H1 (cell line): ENCODE results near the gene PLAU. TPM values are rescaled to one million over a fixed set of nuclear protein-coding genes. Genes with fewer than 3 reads are reported as not detected.
A peak's percentile ranks its signal among the peaks of the same experiment; 100 is the strongest.

Source experiments
- CBX8 ChIP-seq: fragments of 300-800, 300-1000 bp; sonication (generic); IDR thresholded peaks from 2 replicates; pipeline ENCODE4 v1.7.1; 2016; ENCODE audit warnings: low read depth, low read length, borderline replicate concordance
- CREB1 ChIP-seq: IDR thresholded peaks from 2 replicates; pipeline ENCODE4 v1.6.1; 2012; ENCODE audit warnings: inconsistent platforms
- FOSL1 ChIP-seq: IDR thresholded peaks from 2 replicates; pipeline ENCODE4 v1.6.1; 2011; ENCODE audit warnings: mild to moderate bottlenecking, low read depth, low read length, moderate library complexity; ENCODE audit not compliant: insufficient read depth
- KDM4A ChIP-seq: IDR thresholded peaks from one replicate; pipeline ENCODE4 v1.7.1; 2012; ENCODE audit warnings: low read depth, mild to moderate bottlenecking, moderate library complexity, low read length, inconsistent platforms; ENCODE audit not compliant: severe bottlenecking
- NANOG ChIP-seq: IDR thresholded peaks from 2 replicates; pipeline ENCODE4 v1.6.1; 2011; ENCODE audit warnings: low read length, low read depth, mild to moderate bottlenecking, inconsistent platforms; ENCODE audit not compliant: insufficient read depth, poor library complexity, severe bottlenecking
- NRF1 ChIP-seq: IDR thresholded peaks from 2 replicates; pipeline ENCODE4 v1.6.1; 2011; ENCODE audit warnings: mild to moderate bottlenecking, low read depth, low read length, improper control_type of control experiment
- PHF8 ChIP-seq: fragments of 200-600 bp; sonication (generic); conservative IDR thresholded peaks from 2 replicates; pipeline ENCODE4 v1.7.1; 2012; ENCODE audit warnings: low read depth, mild to moderate bottlenecking, inconsistent platforms, low read length, moderate library complexity
- POLR2AphosphoS5 ChIP-seq: IDR thresholded peaks from 2 replicates; pipeline ENCODE4 v1.6.1; 2011; ENCODE audit warnings: low read depth, low read length
- SP1 ChIP-seq: IDR thresholded peaks from 2 replicates; pipeline ENCODE4 v1.6.1; 2011; ENCODE audit warnings: low read depth, low read length
- polyA plus RNA-seq, 7 experiments: library from polyadenylated mRNA; depleted of rRNA in 3 of 7; stranded (reverse) in 5 of 7; unstranded in 2 of 7; fragments of >200 nt in 5 of 7; fragments of 200-250 nt in 2 of 7; gene quantifications; 1 replicate in 5 of 7; 2 replicates in 1 of 7; 4 replicates in 1 of 7; pipeline versions ENCODE4 v1.2.1 to v1.2.3, GENCODE V29; 2011 to 2013; ENCODE audit warnings: missing spikeins in 2 of 7, mixed read lengths in 2 of 7
- total RNA-seq: library from RNA; stranded (reverse); fragmentation: NEBNext Ultra II Directional; extraction: Animal tissue kit (Norgen Biotek cat#: 25700); gene quantifications from 2 replicates; pipeline ENCODE4 v1.2.1, GENCODE V29; 2021
- TF ChIP-seq, protein P1 (sequence below): fragments of 300-600 bp; sonication (generic); IDR thresholded peaks from 2 replicates; pipeline ENCODE4 v1.7.1; 2012; ENCODE audit warnings: low read length, moderate library complexity, mild to moderate bottlenecking, inconsistent platforms; ENCODE audit not compliant: insufficient replicate concordance

Gene PLAU
- total and polyA plus RNA-seq, 2 of the 8 experiments (the other 6 are each of a cell fraction or from before 2014, with no cell fraction given) = 16.2 to 26.1 TPM

DNA sequence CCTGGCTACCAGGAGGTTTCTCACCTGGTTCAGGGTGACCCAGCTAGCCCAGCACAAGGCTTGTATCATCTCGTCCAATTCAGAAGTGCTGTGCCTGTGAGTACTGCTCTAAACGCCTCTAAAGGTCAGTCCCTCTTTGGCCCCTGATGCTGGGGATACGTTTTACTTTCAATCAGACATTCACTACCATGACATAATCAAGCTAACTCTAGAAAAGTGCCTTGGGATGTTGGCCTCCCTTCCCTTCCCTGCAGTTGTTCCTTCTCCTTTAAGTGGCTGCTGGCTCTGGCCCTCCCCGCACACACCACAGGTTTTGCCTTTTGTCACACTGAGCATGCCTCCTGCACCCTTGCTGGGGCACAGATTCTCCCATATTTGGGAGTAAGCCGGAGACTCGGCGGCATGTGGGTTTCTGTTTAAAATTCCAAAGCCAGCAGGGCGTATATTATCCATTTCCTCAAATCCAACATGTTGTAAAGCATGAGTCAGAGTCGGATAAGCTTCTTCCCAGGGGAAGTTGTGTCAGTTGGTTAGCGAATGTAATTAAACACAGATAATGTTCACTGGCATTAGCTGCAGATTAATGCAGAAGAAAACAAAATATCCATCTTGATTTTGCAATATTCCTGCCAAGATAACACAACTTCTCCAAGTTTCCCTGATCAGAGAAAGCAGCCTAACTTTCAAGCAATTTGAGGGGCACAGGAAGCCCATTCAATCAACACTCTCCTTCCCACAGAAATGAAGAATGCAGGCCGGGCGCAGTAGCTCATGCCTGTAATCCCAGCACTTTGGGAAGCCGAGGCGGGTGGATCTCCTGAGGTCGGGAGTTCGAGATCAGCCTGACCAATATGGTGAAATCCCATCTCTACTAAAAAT, 55.2 kb downstream of the PLAU start (continued):
- TF ChIP-seq, protein P1, sequence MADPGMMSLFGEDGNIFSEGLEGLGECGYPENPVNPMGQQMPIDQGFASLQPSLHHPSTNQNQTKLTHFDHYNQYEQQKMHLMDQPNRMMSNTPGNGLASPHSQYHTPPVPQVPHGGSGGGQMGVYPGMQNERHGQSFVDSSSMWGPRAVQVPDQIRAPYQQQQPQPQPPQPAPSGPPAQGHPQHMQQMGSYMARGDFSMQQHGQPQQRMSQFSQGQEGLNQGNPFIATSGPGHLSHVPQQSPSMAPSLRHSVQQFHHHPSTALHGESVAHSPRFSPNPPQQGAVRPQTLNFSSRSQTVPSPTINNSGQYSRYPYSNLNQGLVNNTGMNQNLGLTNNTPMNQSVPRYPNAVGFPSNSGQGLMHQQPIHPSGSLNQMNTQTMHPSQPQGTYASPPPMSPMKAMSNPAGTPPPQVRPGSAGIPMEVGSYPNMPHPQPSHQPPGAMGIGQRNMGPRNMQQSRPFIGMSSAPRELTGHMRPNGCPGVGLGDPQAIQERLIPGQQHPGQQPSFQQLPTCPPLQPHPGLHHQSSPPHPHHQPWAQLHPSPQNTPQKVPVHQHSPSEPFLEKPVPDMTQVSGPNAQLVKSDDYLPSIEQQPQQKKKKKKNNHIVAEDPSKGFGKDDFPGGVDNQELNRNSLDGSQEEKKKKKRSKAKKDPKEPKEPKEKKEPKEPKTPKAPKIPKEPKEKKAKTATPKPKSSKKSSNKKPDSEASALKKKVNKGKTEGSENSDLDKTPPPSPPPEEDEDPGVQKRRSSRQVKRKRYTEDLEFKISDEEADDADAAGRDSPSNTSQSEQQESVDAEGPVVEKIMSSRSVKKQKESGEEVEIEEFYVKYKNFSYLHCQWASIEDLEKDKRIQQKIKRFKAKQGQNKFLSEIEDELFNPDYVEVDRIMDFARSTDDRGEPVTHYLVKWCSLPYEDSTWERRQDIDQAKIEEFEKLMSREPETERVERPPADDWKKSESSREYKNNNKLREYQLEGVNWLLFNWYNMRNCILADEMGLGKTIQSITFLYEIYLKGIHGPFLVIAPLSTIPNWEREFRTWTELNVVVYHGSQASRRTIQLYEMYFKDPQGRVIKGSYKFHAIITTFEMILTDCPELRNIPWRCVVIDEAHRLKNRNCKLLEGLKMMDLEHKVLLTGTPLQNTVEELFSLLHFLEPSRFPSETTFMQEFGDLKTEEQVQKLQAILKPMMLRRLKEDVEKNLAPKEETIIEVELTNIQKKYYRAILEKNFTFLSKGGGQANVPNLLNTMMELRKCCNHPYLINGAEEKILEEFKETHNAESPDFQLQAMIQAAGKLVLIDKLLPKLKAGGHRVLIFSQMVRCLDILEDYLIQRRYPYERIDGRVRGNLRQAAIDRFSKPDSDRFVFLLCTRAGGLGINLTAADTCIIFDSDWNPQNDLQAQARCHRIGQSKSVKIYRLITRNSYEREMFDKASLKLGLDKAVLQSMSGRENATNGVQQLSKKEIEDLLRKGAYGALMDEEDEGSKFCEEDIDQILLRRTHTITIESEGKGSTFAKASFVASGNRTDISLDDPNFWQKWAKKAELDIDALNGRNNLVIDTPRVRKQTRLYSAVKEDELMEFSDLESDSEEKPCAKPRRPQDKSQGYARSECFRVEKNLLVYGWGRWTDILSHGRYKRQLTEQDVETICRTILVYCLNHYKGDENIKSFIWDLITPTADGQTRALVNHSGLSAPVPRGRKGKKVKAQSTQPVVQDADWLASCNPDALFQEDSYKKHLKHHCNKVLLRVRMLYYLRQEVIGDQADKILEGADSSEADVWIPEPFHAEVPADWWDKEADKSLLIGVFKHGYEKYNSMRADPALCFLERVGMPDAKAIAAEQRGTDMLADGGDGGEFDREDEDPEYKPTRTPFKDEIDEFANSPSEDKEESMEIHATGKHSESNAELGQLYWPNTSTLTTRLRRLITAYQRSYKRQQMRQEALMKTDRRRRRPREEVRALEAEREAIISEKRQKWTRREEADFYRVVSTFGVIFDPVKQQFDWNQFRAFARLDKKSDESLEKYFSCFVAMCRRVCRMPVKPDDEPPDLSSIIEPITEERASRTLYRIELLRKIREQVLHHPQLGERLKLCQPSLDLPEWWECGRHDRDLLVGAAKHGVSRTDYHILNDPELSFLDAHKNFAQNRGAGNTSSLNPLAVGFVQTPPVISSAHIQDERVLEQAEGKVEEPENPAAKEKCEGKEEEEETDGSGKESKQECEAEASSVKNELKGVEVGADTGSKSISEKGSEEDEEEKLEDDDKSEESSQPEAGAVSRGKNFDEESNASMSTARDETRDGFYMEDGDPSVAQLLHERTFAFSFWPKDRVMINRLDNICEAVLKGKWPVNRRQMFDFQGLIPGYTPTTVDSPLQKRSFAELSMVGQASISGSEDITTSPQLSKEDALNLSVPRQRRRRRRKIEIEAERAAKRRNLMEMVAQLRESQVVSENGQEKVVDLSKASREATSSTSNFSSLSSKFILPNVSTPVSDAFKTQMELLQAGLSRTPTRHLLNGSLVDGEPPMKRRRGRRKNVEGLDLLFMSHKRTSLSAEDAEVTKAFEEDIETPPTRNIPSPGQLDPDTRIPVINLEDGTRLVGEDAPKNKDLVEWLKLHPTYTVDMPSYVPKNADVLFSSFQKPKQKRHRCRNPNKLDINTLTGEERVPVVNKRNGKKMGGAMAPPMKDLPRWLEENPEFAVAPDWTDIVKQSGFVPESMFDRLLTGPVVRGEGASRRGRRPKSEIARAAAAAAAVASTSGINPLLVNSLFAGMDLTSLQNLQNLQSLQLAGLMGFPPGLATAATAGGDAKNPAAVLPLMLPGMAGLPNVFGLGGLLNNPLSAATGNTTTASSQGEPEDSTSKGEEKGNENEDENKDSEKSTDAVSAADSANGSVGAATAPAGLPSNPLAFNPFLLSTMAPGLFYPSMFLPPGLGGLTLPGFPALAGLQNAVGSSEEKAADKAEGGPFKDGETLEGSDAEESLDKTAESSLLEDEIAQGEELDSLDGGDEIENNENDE = peak; percentile 88
- no peak for TF ChIP-seq KDM4A
- TF ChIP-seq NRF1 = no peak
- no peak for TF ChIP-seq CBX8
- TF ChIP-seq FOSL1 = no peak
- TF ChIP-seq SP1 = peak; percentile 76
- peak; percentile 54 for TF ChIP-seq CREB1
- TF ChIP-seq POLR2AphosphoS5 = peak; percentile 96
- TF ChIP-seq NANOG = peak; percentile 55
- no peak for TF ChIP-seq PHF8
